ENCODE results near the gene SYS1.
A peak's percentile ranks its signal among the peaks of the same experiment; 100 is the strongest.
"Not testable (repeated sequence)": the region's sequence is repeated elsewhere in the genome, so short reads cannot be mapped to it uniquely, and the experiment has no call there.

Gene SYS1

GRCh38 chr20:45340236-45340847 lies 22.6 kb upstream of the SYS1 start:
- DNase-seq: no peak

GRCh38 chr20:45340951-45341350 lies 22.0 kb upstream of the SYS1 start:
- DNase-seq: no peak

GRCh38 chr20:45341579-45341938 lies 21.4 kb upstream of the SYS1 start:
- no peak for DNase-seq

GRCh38 chr20:45341939-45342854 lies 20.8 kb upstream of the SYS1 start:
- no peak for DNase-seq

GRCh38 chr20:45342855-45343531 lies 20.0 kb upstream of the SYS1 start:
- no peak for DNase-seq

- no peak for DNase-seq
Observed at GRCh38 chr20:45343532-45344167, 19.3 kb upstream of the SYS1 start.

GRCh38 chr20:45344168-45344860 lies 18.6 kb upstream of the SYS1 start:
- DNase-seq: peak; percentile 23

- DNase-seq: no peak
Observed at GRCh38 chr20:45345104-45345936, 17.6 kb upstream of the SYS1 start.

GRCh38 chr20:45346291-45346718 lies 16.7 kb upstream of the SYS1 start:
- DNase-seq: no peak

GRCh38 chr20:45346851-45347250 lies 16.1 kb upstream of the SYS1 start:
- no peak for DNase-seq

GRCh38 chr20:45347297-45347935 lies 15.5 kb upstream of the SYS1 start:
- DNase-seq: no peak

GRCh38 chr20:45347936-45348778 lies 14.8 kb upstream of the SYS1 start, which contains the start of gene SDC4:
SDC4 (minus strand) TSS chr20:45348424; CDS start chr20:45348384, 40 bp downstream.
- DNase-seq: peak; percentile 74

GRCh38 chr20:45350217-45350616 lies 12.7 kb upstream of the SYS1 start:
- DNase-seq: no peak

- DNase-seq: not testable (repeated sequence)
Observed at GRCh38 chr20:45350795-45351194, 12.2 kb upstream of the SYS1 start.

GRCh38 chr20:45352729-45353128 lies 10.2 kb upstream of the SYS1 start:
- DNase-seq: no peak

- no peak for DNase-seq
Observed at GRCh38 chr20:45353746-45354145, 9.2 kb upstream of the SYS1 start.

- DNase-seq: peak; percentile 48
Observed at GRCh38 chr20:45354423-45355208, 8.3 kb upstream of the SYS1 start.

GRCh38 chr20:45355209-45356084 lies 7.5 kb upstream of the SYS1 start:
- DNase-seq: peak; percentile 25

Measured in activated CD4-positive, alpha-beta T cell treated with anti-CD3 and anti-CD28 coated beads for 48 hours (primary cell).